NCI-H128 (cell line): ENCODE results near the gene RABL6.
"Not testable (repeated sequence)": the region's sequence is repeated elsewhere in the genome, so short reads cannot be mapped to it uniquely, and the experiment has no call there.

ENCODE experiments used
- DNase-seq: peaks from one replicate; lab custom pipeline; 2025; ENCODE audit not compliant: unreplicated experiment; lab: John Stamatoyannopoulos, UW

Gene RABL6

GRCh38 chr9:136856079-136856476, 48.3 kb downstream of the RABL6 start:
- DNase-seq: no peak

- DNase-seq: no peak
These were observed 48.9 kb downstream of the RABL6 start for GRCh38 chr9:136856541-136857141.

GRCh38 chr9:136857166-136857565, 49.4 kb downstream of the RABL6 start:
- no peak for DNase-seq

GRCh38 chr9:136857581-136858412, 50.0 kb downstream of the RABL6 start:
- DNase-seq: no peak

- DNase-seq: no peak
These were observed 50.7 kb downstream of the RABL6 start for GRCh38 chr9:136858452-136858843.

- DNase-seq: no peak
These were observed 51.4 kb downstream of the RABL6 start for GRCh38 chr9:136858844-136859757.

- no peak for DNase-seq
These were observed 52.8 kb downstream of the RABL6 start for GRCh38 chr9:136860529-136860928.

GRCh38 chr9:136860933-136861873, 53.5 kb downstream of the RABL6 start:
- DNase-seq: no peak

GRCh38 chr9:136861874-136862457, 54.2 kb downstream of the RABL6 start:
- no peak for DNase-seq

- DNase-seq: no peak
These were observed 55.3 kb downstream of the RABL6 start for GRCh38 chr9:136862849-136863622.

GRCh38 chr9:136863623-136864273, 56.0 kb downstream of the RABL6 start:
- no peak for DNase-seq

- no peak for DNase-seq
These were observed 57.5 kb downstream of the RABL6 start for GRCh38 chr9:136865041-136865767.

- DNase-seq: no peak
These were observed 58.0 kb downstream of the RABL6 start for GRCh38 chr9:136865768-136866103.

- not testable (repeated sequence) for DNase-seq
These were observed 59.2 kb downstream of the RABL6 start for GRCh38 chr9:136866898-136867421.

GRCh38 chr9:136867480-136867879, 59.7 kb downstream of the RABL6 start:
- DNase-seq: no peak

- DNase-seq: no peak
These were observed 60.2 kb downstream of the RABL6 start for GRCh38 chr9:136867917-136868316.

- no peak for DNase-seq
These were observed 60.9 kb downstream of the RABL6 start for GRCh38 chr9:136868644-136869043.

- not testable (repeated sequence) for DNase-seq
These were observed 61.9 kb downstream of the RABL6 start for GRCh38 chr9:136869611-136870010.
